ENCODE results near the gene HIGD1A.

GRCh38 chr3:42773409-42773751, 30.9 kb downstream of the HIGD1A start:
- no peak for TF ChIP-seq CTCF (IDR thresholded peaks at IDR 0.05)
- TF ChIP-seq POLR2A (IDR thresholded peaks at IDR 0.05), result no peak
